Activated T-helper 1 cell treated with anti-CD3 and anti-CD28 coated beads, Interleukin-2, amount 50 U/mL, for 16 hours (primary cell): ENCODE measurements around the gene PARK7.
"Not testable (repeated sequence)": the region's sequence is repeated elsewhere in the genome, so short reads cannot be mapped to it uniquely, and the experiment has no call there.

Experiments
- DNase-seq, 2 donors: peaks; one replicate each; pipeline ENCODE4 v3.0.0-alpha.2; 2020; ENCODE audit warnings: low read depth in 1 of 2, low spot score in 1 of 2

PARK7 gene

DNA sequence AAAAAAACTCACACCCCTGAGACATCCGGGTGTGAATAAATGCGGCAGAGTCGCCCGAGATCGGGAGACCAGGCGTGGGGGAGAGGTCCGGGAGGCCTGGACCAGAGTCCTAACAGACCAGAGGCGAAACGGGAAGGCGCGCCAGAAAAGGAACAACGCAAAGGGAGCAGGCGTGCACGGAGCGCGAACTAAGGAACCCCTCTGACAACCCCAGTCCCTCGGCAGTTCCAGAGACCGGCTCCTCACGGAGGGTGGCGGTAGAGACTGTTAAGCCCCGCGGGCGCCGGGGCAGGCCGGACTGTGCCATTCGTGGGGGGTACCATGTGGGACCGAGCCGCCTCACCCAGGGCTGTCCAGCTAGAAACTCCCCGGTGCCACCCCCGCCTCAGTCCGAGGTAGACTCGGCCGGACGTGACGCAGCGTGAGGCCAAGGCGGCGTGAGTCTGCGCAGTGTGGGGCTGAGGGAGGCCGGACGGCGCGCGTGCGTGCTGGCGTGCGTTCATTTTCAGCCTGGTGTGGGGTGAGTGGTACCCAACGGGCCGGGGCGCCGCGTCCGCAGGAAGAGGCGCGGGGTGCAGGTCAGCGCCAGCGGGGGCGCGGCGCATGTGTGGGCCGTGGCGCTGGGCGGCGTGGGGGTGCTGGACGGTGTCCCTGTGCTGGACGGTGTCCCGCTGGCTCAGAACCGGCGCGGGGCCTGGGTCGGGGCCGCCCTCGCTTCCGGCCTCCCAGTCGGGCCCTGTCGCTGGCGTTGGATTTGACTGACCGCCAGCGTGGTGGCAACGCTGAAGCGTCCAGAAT, at the start of gene PARK7:
Gene PARK7, plus strand, starts transcription at position 496 of the 798 bp plus-strand sequence. CDS start 1,075 bp downstream, outside the sequence.
- DNase-seq, result peak; percentile 100

DNA sequence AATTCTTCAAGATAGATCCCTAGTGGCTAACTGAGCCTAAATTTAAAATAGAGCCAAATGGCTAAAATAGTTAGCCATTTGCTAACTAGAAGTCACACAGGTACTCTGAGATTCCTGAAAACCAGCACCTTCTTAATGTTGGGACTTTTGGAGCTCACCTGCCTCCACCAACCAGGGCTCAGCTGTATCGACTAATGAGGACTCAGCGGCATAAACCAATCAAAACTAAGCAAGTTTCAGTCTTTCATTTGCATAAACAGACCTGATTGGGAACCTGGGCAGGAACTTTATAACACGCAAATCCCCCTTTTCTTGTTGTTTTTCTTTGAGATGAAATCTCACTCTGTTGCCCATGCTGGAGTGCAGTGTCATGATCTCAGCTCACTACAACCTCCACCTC, 49.4 kb upstream of the PARK7 start:
- no peak for DNase-seq

DNA sequence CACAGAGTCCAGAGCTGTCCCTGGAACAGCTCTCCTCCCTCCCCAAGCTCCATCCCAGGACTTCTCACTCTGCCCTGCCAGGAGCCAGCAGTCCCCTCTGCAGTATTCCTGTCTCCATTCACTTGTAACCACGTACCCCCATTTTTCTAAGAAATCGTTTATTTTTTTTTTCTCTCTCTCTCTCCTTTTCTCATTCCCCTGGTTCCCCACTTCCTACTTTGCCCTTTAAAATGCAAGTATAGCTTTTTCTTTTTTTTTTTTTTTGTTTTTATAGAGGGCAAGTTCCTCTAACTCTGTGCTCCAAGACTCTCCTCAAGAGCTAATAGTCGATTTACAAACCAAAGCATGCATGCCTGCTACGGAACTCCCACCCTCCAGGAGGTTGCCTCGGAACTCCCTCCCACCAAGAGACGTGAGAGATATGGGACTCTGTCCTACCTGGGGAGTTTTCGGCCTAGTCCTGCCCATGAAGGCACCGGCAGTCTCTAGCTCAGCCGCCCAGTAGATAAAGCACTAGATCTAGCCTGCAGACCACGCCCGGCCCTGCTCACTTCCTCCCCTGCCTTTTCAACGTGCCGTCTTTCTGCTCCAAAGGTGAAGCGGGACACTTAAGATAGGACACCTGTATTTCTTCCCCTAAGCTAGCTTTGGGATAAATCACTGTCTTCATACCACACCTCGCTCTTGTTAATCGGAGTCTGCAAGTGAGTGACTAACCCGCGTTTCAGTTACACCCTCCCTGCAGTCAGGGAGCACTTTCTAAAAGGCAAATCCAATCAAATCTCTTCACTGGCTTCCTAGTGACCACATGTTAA, 48.6 kb upstream of the PARK7 start:
- no peak for DNase-seq

DNA sequence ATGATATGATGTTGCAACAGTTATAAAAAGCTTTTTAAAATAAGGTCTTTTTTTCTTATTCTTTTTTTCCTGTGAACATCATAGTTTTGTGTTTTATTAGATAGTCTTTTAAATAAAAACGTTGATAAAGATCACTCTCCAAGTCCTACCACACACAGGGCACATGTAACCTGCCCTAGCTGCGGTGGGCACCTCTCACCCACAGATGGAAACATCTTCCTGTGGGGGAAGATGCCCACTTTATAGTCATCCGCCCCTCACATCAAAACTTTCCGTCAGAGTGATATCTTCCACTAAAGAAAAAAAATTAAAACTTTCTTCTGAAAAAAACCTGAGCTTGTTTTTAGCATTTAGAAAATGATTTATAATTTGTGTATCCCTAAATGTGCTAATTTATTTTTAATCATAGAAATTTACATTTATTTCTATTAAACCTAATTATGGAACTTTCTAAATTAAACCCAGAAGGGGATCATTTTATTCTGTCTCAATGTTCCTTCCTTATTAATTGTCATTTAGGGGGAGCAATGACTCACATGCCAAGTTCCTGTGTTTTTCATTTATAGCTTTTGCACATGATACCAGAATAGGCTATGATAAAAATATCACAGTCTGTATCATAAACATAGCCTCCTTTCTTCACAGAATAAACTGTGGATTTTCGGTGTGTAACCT, 45.5 kb upstream of the PARK7 start:
- DNase-seq, result no peak

DNA sequence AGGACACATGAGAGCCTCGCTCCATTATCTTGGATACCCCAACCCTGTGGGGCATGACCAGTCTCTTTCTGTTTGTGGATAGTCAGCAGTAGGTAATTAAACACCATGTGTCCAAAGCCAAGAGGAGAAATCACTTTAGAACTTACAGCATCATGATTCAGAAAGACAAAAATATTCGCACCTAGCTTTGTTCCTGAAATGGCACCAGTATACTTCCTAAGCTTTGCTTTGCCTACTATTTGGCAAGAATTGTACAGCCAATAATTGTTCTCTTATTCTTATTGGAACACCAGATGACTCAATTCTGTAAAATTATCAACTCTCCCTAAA, 45.0 kb upstream of the PARK7 start:
- DNase-seq, result no peak

DNA sequence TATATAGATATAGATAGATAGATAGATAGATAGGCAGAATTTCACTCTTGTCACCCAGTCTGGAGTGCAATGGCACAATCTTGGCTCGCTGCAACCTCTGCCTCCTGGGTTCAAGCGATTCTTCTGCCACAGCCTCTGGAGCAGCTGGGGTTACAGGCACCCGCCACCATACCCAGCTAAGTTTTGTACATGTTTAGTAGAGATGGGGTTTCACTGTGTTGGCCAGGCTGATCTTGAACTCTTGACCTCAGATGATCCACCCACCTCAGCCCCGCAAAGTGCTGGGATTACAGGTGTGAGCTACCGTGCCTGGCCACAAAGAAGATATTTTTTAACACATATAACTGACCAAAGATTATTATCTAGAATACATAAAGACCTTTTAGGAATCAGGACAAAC, 43.5 kb upstream of the PARK7 start:
- not testable (repeated sequence) for DNase-seq

DNA sequence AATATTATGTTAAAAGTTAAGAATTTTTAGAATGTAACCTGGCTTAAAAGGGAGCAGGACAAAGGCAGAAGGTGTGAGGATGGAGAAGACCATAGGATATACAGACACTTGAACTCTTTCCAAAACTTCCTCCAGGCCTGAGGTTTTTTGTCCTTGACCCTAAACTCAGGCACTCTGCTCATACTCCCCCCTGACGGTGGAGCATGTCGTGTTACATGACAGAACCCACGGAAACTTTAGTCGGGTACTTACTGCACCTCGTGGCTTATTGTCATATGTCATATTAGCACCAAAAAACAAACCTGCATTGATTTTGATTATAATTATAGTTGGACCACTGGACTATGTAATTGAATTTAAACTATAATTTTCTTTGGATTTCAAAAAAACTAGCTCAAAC, 41.6 kb upstream of the PARK7 start:
- DNase-seq, result no peak

DNA sequence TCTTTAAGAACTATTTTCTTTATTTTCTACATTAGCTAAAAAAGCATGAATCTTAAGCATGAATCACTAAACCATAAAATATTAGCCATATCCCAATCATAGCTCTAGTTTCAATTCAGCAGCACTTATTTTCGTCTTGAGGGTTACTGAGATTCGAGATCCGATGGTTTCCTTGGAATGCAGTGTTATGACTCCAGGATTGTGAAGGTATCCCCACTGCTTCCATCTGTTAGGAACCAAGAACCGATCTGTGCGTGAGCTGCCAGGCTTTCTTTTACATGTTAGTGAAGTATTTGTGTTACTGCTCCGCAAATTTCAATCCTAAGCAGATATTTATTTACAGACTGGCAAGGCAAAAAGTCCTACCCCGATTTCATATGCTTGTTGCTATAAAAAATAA, 39.7 kb upstream of the PARK7 start:
- DNase-seq, result no peak

DNA sequence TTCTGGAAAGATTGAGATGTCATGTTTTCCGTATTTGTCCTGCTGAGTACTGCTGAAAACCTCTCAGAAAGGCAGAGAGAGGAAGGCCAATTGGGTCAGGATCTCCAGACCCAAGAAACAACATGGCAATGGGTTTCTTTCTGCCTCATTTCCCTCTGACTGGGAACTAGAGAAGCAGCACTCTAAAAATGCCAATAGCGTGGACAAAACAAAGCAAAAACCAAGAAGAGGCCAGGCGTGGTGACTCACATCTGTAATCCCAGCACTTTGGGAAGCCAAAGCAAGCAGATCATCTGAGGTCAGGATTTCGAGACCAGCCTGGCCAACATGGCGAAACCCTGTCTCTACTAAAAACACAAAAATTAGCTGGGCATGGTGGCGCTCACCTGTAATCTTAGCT, 39.2 kb upstream of the PARK7 start:
- DNase-seq, result no peak

DNA sequence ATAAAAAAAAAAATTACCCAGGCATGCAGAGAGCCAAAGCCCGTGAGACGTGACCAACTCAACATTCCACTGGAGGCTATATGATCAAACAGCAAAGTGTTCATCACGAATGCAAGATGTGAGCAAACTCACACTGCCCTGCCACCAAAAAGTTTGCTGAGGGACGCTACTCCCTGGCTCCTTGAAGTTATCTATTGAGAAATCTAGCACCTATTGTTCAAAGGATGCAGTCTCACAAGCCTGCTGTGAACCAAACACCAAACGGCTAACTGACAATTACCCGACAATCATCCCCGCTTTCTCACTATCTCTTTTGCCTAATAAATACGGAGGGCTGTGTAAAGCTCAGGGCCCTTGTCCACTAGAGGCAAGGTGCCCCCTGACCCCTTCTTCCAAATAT, 34.5 kb upstream of the PARK7 start:
- not testable (repeated sequence) for DNase-seq

DNA sequence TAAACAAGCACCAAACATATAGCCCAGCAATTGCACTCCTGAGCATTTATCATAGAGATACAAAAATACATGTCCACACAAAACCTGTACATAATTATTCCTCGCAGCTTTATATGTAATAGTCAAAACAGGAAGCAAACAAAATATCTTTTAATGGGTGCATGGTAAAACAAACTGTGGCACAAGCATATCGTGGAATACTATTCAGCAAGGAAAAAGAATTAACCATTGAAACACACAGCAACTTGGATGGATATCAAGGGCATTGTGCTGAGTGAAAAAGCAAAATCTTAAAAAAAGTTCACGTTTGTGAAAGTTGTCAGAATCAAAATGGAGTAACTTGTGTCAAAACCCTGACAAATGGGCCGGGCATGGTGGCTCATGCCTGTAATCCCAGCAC, 33.3 kb upstream of the PARK7 start:
- DNase-seq, result no peak

DNA sequence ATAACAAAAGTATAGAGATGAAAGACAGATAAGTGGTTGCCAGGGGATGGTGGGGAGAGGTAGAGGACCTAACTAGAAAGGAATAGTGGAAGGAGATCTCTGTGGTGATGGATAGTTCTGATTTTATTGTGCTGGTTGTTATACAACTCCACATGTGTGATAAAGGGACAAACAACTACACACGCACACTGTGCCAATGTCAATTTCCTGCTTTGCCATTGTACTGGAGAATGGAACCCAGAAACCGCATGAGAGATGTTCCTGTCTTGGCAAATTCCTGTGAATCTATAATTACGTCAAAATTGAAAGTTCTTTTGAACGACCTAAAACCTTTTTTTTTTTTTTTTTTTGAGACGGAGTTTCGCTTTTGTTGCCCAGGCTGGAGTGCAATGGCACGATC, 31.9 kb upstream of the PARK7 start:
- DNase-seq, result no peak

DNA sequence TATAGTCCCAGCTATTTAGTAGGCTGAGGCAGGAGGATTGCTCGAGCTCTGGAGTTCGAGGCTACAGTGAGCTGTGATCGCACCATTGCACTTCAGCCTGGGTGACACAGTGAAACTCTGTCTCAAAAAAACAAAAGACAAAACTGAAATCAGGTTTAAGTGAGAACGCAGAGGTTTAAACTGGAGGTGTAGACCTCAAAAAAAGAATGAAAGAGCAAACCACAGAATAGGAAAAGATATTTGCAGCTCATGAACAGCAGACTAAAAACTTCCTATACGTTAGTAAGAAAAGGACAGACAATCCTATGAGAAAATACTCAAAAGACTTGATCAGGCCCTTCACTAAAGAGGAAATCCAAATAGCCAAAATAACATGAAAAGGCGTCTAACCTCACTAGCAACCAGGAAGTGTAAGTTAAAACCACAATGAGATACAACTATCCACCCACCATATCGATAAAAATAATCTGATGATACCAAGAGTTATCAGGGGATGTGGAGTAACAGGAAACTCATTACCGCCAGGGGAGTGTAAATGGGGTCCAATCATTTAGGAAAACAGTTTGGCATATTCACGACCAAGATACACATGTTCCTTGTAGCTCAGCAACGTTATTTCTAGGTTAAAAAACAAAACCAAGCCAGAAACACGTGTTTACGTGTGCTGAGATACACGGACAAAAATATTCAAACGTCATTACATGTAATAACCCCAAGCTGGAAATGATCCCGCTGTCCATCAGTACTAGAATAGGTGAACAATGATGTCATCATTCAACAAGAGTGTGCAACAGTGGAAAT, 30.7 kb upstream of the PARK7 start:
- DNase-seq, result no peak

DNA sequence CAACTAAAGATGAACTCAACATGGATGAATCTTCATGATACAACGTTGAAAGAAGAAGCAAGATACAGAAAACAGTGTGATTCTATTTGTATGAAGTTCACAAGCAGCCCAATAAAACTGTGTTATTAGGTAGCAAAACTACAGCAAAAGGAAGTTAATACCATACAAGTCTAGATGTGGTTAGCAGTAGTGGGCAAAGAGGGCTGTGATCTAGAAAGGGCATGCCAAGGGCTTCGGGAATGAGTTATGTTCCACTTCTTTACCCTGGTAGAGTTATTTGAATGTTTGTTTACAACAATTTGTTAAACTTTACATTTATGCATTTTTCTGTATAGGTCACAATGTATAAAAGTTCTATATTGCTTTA, 30.1 kb upstream of the PARK7 start:
- DNase-seq, result no peak

DNA sequence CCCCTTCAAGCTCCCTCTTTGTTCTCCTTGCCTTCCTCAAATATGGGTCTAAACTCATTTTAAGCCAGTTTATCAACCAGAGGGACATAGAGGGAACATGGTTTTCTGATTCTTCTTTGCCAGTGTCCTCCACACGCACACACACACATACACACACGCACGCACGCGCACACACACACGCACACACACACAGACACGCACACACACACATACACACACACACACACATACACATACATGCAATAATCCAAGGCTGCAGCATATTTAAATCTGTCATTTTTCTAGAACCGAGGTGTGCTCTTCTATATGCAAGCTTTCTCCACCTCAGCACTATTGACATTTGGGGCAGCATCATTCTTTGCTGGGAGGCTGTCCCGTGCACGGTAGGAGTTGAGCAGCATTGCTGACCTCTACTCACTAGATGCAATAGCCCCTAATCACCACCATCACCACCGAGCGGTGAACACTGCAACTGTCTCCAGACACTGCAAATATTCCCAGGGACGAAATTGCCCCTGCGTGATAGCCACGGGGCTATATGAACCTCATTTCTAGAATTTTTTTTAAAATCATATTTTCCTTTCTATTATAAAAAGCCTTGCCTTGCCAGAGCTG, 28.9 kb upstream of the PARK7 start:
- no peak for DNase-seq

DNA sequence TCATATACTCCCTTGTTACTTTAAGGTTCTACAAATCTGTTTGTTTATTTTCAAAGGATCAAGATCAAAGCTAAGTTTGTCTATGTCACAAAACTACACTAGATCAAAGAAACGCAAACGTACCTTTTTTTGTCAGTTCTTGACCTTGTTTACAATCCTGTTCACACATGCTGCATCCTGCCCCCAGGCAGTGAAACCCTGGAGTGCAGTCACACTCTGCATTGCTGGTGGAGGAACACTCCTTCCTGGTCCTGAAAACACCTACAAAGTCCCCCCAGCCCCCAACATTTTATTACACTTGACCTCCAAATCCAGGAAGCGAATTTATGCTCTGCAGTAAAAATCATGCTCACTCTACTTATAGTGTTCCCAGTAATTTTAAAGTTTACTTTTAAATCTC, 23.4 kb upstream of the PARK7 start:
- DNase-seq, result no peak

DNA sequence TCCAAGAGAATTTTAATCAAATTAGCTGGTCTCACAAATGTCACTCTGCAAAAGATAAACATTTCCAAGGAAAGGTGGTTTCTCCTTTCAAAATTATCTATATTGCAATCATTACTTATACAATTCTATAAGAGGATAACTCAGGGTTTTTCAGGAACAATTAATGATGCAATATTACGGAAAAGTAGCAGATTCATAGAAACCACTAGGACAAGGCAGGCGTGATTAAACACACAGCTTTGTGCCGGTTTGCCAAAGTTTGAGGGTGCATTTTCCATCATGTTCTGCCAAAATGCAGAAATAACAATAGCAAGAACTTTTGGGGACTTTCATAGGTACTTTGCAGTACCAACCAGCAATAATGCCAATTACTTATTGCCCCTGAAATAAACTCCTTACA, 21.5 kb upstream of the PARK7 start:
- no peak for DNase-seq

DNA sequence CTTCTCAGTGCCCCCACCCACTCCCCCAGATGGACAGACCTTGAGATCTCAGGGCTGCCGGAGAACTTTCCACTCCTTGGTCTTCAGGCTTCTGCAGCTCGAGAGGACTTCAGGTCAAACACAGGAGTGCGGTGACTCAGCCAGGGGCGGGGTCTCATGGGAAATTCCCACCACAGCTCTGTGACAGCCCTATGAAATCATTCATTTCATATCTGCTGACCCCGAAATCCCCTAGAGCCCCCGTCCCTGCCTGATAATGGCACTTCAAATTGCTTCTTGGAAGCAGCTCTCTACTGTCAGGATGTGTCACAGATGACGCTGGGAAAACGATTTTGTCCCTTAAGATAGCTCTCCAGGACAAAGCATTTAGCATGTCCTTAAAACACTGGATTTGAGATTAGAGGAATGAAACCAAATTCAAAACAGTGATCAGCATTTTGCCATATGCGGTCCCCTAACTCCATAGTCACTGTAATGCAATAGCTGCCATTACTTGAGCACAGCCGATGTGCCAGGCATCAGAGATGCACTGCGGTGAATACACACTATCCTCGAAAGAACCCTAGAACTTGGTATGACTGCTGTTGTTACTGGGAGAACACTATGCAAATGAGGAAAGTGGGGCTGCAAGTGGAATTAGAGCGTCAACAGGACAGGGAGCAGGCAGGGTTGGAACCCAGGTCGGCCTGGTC, 20.6 kb upstream of the PARK7 start, which contains the start of gene TNFRSF9:
Gene TNFRSF9, minus strand, starts transcription at position 95 of the 692 bp plus-strand sequence. CDS start 845 bp downstream, outside the sequence.
- DNase-seq, result peak in 1 of 2 donors; percentile 60

DNA sequence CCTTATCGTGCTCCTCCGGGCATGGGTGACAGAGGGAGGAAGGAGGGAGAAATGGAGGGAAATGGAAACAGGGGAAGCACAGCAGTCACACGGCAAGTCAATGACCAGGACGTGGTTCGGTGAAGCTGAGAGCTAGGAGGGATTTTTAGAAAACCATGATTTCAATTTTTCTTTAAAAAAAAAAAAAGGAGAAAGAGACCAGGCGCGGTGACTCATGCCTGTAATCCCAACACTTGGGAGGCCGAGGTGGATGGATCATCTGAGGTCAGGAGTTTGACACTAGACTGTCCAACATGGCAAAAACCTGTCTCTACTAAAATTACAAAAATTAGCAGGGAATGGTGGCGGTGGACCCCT, 20.1 kb upstream of the PARK7 start:
- DNase-seq, result no peak

DNA sequence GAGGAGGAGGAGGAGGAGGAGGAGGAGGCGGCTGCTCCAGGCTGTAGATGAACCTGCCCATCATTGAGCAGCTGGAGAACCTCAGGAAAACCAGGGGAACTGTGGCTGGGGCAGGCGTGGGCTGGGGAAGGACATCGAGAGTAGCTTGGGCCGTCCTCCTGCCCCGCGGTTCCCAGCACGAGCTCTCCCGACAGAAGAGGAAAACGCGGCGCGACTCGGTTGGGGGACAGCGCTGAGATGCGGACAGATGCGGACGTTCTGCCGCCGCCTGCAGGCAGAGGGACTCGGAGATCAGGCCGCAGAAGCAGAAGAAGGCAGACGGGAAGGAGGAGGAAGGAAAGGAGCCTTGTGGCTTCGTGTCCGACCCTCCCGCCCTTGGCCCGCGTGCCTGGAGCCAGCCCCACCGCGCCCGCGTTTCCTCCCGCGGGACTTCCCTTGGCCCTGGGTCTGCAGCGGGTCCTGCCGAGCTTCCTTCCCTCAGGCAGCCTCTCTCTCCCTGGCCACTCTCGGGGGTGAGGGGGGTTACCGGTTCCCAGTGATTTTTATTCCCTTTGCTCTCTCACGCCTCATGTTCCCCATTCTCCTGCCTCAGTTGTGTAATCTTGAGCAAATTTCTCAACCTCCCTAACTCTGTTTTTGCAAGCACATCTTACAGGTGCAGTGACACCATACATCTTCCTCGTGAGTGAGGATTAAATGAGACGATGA, 19.1 kb upstream of the PARK7 start:
- no peak for DNase-seq
